Measurements from ENCODE around the gene ADARB2.

The ADARB2 gene

DNA sequence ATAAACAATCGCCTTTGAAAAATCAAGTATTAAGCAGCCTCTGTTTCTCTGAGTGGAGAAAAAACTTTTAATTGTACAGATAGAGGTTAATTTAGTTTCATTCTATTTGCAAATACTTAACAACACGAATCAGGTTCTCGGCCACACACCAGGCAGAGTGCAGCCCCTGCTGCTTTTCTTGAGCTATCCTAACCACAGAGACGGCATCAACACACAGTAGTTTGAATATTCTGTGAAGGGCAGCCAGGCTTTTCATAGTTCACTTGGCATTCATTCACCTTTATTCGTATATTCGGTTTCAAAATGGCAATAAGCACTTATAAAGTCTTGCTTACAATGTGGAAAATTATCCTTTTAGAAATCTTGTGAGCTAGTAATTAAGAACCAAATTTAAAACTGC, 5.7 kb downstream of the ADARB2 start:
- no peaks in the 10 kb centered on the region for H3K4me1 ChIP-seq (ENCODE audit: control insufficient read depth in 1 of 2, insufficient read depth in 1 of 2, low read depth in 1 of 2, low read length in 1 of 2)
- TF ChIP-seq, protein P1, sequence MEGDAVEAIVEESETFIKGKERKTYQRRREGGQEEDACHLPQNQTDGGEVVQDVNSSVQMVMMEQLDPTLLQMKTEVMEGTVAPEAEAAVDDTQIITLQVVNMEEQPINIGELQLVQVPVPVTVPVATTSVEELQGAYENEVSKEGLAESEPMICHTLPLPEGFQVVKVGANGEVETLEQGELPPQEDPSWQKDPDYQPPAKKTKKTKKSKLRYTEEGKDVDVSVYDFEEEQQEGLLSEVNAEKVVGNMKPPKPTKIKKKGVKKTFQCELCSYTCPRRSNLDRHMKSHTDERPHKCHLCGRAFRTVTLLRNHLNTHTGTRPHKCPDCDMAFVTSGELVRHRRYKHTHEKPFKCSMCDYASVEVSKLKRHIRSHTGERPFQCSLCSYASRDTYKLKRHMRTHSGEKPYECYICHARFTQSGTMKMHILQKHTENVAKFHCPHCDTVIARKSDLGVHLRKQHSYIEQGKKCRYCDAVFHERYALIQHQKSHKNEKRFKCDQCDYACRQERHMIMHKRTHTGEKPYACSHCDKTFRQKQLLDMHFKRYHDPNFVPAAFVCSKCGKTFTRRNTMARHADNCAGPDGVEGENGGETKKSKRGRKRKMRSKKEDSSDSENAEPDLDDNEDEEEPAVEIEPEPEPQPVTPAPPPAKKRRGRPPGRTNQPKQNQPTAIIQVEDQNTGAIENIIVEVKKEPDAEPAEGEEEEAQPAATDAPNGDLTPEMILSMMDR (IDR thresholded peaks at IDR 0.05) = no peak
- H3K27me3 ChIP-seq = peaks cover 83% of the 10 kb centered on the region
- H3K36me3 ChIP-seq = no peaks in the 10 kb centered on the region
- no peak overlapping the region for H3K27ac ChIP-seq
- no peak overlapping the region for H3K4me3 ChIP-seq (ENCODE audit: low read depth in 1 of 2, low read length in 1 of 2)
- no peaks in the 10 kb centered on the region for H3K9me3 ChIP-seq

DNA sequence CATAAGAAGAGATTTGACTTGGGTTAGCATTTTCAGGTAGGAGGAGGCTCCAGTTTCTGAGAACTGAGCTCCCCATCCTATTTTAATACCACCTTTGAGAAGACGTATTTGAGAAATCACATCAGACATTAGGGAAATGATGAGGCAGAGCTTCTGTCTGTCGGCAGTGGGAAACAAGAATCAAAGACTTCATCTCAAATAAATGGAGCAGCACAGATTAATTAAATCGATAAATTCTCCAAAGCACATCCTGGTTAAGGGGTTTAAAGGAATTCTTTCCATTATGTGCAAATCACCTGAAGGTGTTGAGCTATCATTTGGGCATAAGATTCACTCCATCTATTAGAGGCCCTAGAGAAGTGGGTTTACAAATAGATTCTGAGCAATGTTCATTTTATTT, 7.6 kb downstream of the ADARB2 start:
- H3K27ac ChIP-seq = no peak overlapping the region
- no peaks in the 10 kb centered on the region for H3K36me3 ChIP-seq
- no peaks in the 10 kb centered on the region for H3K4me1 ChIP-seq (ENCODE audit: control insufficient read depth in 1 of 2, insufficient read depth in 1 of 2, low read depth in 1 of 2, low read length in 1 of 2)
- TF ChIP-seq, protein P1 (IDR thresholded peaks at IDR 0.05) = no peak
- peaks cover 64% of the 10 kb centered on the region for H3K27me3 ChIP-seq
- no peaks in the 10 kb centered on the region for H3K9me3 ChIP-seq
- no peak overlapping the region for H3K4me3 ChIP-seq (ENCODE audit: low read depth in 1 of 2, low read length in 1 of 2)

GRCh38 chr10:1726861-1727260, 10.5 kb downstream of the ADARB2 start:
- Histone ChIP-seq H3K27me3 (peaks cover 35% of the 10 kb centered on the region), H3K27ac (no peak overlapping the region), H3K4me3 (ENCODE audit: low read depth in 1 of 2, low read length in 1 of 2) (no peak overlapping the region), H3K4me1 (ENCODE audit: control insufficient read depth in 1 of 2, insufficient read depth in 1 of 2, low read depth in 1 of 2, low read length in 1 of 2) (no peaks in the 10 kb centered on the region), H3K36me3 (no peaks in the 10 kb centered on the region), H3K9me3 (no peaks in the 10 kb centered on the region)
- TF ChIP-seq, protein P1 (IDR thresholded peaks at IDR 0.05) = no peak

- TF ChIP-seq, protein P1 (IDR thresholded peaks at IDR 0.05) = no peak
- no peaks in the 10 kb centered on the region for H3K4me1 ChIP-seq (ENCODE audit: control insufficient read depth in 1 of 2, insufficient read depth in 1 of 2, low read depth in 1 of 2, low read length in 1 of 2)
- H3K4me3 ChIP-seq (ENCODE audit: low read depth in 1 of 2, low read length in 1 of 2) = no peak overlapping the region
- H3K27me3 ChIP-seq = peaks cover 17% of the 10 kb centered on the region
- H3K27ac ChIP-seq = no peak overlapping the region
- H3K9me3 ChIP-seq = no peaks in the 10 kb centered on the region
- H3K36me3 ChIP-seq = no peaks in the 10 kb centered on the region
Observed at GRCh38 chr10:1724921-1725488, 12.3 kb downstream of the ADARB2 start.

DNA sequence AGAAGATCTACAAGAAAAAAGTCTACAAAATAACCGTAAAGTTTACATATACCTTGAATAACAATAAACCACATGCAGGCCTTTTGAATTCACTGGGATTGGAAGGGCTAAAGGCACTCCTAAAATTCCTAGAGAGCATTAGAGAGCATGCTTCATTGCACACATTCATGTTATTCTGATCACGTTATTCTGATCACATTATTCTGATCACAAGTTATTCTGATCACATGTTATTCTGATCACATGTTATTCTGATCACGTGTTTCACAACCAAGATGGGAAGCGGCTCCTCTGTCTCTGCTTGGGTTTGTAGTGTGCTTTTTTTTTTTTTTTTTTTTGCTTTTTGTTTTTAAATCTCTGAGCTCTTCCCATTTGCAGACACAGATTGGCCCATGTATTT, 20.5 kb downstream of the ADARB2 start:
- Histone ChIP-seq H3K27ac (no peak overlapping the region), H3K27me3 (peaks cover 43% of the 10 kb centered on the region), H3K9me3 (no peaks in the 10 kb centered on the region), H3K36me3 (no peaks in the 10 kb centered on the region), H3K4me1 (ENCODE audit: control insufficient read depth in 1 of 2, insufficient read depth in 1 of 2, low read depth in 1 of 2, low read length in 1 of 2) (no peaks in the 10 kb centered on the region), H3K4me3 (ENCODE audit: low read depth in 1 of 2, low read length in 1 of 2) (no peak overlapping the region)
- TF ChIP-seq, protein P1 (IDR thresholded peaks at IDR 0.05) = no peak

DNA sequence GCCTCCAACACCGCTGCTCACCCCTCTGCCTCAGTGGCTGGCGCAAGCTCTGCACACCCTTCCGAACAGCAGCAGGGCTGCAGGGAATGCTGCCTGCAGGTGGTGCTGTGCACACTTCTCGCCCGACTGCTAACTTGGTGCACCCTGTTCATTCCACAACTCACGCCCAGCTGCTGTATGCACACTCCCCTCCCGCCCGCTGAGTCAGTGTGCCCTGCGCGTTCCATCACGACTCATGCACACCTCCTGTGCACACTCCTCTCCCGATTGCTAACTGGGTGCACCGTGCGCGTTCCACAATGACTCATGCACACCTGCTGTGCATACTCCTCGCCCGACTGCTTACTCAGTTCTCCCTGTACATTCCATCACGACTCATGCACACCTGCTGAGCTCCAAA, 21.5 kb downstream of the ADARB2 start:
- Histone ChIP-seq H3K27me3 (peaks cover 49% of the 10 kb centered on the region), H3K27ac (no peak overlapping the region), H3K4me1 (ENCODE audit: control insufficient read depth in 1 of 2, insufficient read depth in 1 of 2, low read depth in 1 of 2, low read length in 1 of 2) (no peaks in the 10 kb centered on the region), H3K36me3 (no peaks in the 10 kb centered on the region), H3K4me3 (ENCODE audit: low read depth in 1 of 2, low read length in 1 of 2) (no peak overlapping the region), H3K9me3 (no peaks in the 10 kb centered on the region)
- TF ChIP-seq, protein P1 (IDR thresholded peaks at IDR 0.05) = no peak
